EH (cell line): Measurements from ENCODE around the gene MNDA.

Experiments used
- DNase-seq: peaks from one replicate; pipeline ENCODE4 v3.0.0-alpha.2; 2015; ENCODE audit warnings: low read depth

The MNDA gene

DNA sequence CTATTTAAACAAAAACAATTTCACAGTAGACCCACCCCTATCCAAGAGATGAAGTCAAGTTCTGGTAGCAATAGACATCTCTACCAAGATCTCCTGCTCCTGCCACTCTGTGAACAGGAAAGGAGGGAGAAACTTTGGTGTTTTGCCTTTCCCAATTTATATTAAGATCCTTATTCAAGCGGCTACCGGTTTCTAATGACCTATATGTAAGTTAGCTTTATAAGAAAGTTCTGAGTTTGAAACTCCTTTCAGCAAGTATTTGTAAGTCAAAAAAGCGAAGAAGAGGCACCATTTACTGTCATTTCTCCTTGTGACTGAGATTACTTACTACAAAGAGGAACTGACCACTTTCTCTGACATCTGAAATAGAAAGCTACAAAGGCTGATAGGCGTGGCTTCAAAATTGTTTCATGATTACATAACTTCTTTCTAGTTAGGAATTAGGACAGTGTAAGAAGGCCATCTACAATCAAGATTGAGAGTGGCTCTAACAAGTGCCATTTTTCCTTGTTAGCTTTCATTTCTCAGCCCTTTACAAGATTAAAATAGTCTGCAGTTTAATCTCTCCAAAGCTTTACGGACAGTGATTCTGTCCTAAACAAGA is at the start of gene MNDA:
Gene MNDA, plus strand, starts transcription at position 448 of the 604 bp plus-strand sequence. CDS start 10,803 bp downstream, outside the sequence.
- DNase-seq, result no peak

DNA sequence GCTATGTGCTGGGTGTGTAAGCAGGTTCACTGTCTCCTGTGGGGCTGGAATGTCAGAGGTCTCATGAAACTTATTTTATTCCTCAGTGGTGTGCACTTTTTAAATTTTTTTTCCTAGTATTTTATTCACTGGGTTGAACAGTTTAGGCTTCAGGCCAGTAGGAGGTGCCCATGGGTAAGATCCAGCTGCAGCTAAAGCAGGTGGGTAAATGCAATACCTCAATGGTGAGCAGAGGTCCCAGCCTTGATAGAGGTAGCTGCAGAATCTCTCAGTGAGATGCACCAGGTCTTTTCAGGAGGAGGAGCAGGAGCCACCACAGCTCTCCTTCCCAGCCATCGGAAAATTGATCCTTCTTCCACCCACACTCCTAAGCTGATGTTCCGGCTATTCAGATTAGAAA is 37.5 kb upstream of the MNDA start:
- DNase-seq, result no peak

DNA sequence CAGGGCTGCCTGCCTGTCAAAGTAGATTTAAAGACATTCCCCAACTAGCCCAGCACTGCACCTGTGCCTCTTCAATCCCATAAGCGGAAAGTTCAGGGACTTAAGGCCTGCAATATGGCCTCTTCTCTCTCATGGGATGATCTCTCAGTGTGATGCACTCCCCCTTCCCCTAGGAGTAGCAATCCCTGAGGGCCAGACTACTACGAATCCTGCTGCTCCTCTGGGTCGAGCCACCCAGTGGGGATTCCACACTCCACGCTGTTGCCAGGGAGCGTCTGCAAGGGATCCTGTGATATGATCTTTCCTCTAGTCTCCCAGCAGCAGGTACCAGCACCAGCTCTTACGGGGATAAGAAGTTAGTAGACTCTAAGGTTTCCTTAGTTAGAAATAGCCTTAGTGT is 36.9 kb upstream of the MNDA start:
- no peak for DNase-seq

DNA sequence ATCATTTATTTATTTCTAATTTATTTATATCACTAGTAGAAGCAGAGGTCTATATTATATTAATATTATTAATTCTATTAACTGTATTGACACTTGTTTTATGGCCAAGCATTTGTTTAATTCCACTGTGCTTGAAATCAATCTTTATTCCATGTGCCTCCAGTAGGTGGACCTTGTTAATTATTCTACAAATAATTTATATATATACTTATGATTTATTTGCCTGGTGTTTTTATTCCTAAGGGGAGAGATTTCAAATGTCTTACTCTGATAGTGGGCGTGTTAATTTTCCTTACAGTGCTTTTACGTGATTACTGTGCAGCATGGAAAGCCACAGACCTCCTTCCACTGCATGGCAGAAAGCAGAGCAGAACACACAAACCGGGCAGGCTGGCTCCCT is 32.6 kb upstream of the MNDA start:
- DNase-seq, result no peak

DNA sequence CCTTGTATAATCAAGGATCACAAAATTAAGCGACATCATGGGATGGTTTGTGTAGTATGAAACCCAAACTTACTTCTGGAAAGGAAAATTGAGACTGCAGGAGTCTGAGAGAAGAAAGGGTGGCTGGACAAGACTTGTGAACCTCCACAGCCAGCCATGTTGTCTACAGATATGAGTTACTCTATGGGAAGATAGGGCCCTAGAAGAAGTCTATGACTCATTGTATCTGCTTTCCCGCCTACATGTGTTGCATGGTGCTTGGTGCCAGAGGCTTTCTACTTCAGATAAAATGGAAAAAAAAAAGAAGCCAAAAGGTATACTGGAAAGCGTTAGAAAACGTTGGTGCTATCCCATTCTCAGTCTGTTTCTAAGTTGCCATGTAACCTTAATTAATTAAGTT is 31.5 kb upstream of the MNDA start:
- no peak for DNase-seq

DNA sequence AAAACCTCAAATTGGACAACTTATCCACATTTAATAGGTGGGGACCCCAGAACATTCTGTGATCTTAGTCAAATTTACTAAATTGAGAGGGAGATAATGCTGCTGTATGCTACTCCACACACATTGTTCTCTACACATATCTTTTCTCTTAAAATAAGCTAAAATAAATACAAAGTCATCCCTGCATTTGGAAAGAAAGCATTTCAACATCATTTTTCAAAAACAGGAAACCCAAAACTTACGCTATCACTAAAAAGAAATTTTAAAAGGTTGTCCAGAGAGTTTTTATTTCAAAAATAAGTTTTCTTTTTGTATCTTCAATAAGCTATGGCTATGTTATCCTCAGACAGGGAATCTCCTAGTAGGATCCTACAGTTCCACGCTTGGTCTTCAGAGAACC is 30.6 kb upstream of the MNDA start:
- DNase-seq, result no peak

DNA sequence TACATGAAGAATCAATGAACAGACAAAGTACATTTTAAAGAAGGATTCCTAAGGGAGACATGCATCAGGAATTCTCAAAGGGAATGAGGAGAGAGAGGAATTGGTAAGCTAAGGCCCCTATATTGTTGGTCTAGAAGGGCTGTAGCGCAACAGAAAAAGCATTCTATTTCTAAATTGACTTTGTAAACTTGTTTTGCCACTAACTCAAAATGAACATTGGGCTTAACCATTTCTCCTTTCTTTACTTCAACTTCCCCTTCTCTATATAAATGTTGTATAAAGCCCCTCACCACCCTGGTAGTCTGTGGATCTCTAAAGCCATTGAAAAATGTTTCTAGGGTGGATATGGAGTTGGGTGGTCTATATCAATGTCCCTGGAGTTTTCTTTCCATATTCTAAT is 29.8 kb upstream of the MNDA start:
- no peak for DNase-seq

DNA sequence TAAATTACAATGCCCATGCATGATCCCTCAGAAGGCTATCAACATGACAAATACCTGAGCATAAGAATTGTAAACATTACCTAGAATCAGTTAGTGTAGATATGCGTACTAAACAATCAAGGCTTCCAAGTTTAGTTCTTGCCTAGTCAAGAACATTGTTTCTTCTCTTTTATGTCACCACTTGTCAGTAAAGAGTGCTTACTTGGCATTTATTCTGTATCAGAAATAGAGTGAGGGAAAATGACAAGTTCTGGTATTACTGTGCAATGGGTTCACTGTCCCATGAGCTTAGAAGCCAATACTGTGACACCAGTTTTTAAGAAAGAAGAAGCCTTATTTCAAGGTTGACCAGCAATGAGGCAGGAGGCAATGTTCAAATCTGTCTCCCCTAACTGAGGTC is 27.5 kb upstream of the MNDA start:
- DNase-seq, result no peak

DNA sequence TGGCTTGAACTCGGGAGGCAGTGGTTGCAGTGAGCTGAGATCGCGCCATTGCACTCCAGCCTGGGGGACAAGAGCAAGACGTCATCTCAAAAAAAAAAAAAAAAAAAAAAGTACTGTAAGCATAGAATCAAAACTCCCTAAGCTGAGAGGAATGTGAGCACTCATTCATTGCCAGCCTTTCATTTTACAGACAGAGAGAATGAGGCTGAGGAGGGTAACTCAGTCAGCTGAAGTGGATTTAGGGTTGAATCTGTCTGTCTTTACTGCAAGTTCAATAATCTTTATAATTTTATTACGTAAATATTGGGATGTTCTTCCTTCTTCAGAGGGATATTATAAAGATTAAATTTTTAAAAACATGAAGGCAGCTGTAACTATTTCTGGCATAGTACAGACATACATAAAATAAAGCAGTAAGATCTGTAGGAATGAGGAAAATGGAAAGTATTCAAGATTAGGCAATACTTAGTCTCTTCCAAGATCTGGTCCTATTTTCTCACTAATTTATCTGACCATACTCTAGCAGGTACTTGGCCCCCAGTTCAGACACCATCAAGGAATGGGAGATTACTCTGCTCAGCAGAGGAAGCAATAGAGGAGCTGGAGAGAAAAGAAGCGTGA is 24.1 kb upstream of the MNDA start:
- no peak for DNase-seq

DNA sequence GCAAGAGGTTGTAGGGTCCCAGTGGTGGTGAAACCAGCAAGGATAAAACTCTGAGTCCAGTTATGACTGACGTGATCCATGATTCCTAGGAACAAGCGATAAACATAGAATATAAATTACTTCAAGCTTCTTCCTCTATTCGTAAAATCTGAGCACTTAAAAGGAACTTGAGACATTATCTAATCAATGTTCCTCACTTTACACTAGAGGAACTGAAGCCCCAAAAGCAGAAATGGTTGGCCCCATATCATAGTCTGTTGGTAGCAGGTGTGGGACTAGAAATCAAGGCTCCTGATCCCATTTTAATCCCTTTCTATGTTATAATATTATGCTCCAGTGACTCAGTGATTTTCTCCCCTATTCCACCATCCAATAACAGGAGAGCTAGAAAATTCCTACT is 21.9 kb upstream of the MNDA start:
- DNase-seq, result no peak

DNA sequence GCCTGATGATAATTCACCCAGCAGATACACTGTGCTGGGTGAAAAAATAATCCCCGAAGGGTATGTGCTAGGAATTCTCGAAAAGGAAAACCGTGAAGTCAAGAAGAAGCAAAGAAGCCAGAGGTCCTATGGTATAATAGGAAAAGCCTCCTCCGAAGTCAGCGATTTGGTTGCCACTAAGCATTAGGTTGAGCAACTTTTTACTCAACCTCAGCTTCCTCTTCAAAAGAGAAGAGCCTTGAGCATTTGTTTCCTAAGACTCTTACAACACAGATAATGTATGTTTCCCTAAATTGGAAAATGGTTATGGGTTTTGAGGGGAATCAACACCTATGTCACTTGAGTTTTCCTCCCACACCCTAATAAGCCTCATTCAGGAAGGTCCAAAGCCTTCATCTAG is 21.3 kb upstream of the MNDA start:
- no peak for DNase-seq

DNA sequence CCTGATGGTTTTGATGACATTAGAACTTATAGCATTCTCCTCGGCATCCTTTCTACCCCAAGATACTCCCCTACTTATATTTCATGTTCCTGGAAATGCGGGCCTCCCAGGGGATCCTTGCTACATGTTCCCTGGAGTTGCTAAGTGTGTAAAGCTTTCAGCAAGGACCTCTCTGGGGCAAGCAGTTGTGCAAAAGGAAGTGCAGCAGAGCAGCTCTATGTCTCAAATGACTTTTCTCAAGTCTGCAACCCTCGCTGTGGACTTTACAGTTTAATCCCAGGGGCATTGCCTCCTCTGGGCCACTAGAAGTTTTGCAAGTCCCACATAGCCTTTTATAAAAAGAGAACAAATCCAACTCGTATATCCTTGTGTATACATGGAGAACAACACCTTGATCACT is 20.8 kb upstream of the MNDA start:
- no peak for DNase-seq

DNA sequence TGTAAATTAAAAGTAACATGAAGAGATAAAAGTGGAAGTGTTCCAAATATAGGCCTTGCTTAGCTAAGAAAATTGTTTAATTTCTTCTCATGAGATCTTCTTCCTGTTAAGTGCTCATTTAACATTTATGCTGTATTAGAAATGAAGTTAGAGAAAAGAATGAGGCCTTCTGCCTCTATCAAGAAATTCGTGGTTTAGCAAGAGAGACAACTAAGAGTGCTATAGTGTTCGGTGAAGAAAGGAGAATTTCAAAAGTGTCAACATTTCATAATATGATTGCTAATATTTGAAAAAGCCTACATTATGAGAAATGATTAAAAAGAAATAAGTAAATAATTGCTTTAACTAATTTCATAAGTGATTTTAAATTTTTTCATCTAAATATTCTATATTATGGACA is 18.8 kb upstream of the MNDA start:
- DNase-seq, result no peak

DNA sequence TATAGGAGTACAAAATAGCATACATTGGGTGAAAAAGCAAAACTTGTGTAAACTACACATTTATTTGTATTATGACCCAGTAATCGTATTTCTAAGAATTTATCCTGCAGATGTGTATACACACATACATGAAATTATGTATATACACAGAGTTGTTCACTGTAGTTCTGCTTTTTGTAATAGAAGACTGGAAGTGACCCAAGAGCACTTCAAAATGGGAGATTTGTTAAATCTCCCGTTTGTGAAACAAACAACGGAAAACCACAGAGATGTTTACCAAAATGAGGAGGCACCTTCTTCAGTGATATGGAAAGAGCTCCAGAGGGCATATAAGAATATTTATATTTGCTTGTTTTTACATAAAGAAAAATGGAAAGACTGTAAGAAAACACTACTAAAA is 18.0 kb upstream of the MNDA start:
- DNase-seq, result no peak

DNA sequence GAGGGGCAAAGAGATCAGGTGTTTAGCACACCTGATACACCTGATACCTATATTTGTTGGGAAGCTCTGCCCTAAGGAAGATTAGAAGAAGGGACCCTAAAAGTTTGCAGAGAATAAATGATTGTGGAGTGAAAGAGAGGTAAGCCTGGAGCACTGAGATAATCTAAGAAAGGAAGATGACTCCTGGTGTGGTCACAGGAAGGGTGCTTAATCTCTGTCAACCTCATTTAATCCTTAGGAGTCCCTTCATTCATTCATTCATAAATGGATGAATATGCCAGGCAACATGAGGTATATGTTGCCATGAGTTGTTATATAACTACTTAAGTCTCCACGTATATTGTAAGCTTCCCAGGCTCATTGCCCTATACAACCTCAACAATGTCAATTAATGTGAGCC is 16.2 kb upstream of the MNDA start:
- DNase-seq, result no peak

DNA sequence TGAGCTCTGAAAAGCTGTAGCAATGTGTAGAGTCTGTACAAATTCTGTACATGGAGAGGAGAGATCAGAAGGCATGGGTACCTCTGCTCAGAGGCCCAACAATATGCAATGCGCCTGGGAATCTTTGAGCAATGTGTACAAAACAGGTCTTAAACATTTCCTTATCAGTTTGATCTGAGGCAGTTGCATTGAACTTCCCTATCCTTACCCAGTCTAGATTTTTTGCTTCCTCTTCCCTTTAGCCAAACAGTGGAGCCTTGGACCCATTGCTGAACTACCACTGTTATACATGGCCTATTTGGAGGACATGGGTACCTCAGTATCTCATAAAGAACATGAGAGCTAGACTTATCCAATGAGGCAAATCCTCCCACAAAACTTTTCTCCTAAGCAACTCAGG is 12.6 kb upstream of the MNDA start:
- no peak for DNase-seq

DNA sequence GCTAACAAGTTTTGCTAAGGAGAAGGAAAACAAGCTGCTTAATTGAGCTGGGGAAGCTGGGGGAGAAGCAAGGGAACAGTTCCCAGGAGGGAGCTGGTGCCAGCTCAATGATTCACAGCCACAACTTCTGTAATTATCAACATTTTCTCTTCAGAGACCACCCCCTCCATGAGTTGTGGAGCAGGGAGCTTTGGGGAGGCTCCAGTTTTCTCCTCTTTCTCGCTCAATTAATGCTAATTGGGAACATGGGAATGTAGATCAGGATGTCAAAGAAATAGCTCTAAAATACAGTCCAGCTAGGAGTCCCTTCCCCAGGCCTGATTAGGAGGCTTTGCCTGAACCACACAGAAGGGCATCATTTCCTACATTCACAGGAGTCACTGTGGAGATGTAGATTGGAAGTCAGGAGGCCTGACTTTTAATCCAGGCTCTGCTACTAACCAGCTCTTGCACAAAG is 12.1 kb upstream of the MNDA start:
- DNase-seq, result no peak

DNA sequence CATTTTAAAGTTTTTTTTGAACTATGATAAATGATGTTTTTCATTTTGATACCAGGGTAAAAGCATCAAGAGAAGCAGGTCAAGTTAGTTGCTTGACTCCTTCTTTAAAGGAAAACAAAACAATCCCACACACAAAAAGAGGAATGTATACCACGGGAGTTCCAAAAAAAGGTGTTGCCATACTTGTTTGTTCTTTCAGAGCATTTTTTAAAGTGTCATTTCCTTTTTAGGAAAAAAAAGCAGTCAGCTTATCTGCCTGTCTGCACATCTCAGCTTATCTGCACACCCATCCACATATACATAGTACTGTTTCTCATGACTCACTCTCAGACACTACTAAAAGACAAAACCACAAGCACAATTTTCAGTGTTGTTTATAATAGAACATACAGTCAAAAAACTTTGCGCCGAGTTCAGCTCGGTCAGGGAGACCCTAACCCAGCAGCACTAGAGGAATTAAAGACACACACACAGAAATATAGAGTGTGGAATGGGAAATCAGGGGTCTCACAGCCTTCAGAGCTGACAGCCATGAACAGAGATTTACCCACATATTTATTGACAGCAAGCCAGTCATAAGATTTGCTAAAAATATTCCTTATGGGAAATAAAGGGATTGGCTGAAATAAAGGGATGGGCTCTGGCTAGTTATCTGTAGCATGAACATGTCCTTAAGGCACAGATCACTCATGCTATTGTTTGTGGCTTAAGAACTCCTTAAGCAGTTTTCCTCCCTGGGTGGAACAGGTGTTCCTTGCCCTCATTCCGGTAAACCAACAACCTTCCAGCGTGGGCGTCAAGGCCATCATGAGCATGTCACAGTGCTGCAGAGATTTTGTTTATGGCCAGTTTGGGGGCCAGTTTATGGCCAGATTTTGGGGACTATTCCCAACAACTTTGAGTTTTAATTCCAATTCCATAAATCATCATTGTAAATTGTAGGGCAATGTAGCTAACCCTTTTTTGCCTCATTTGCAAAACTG is 11.4 kb upstream of the MNDA start:
- DNase-seq, result no peak

DNA sequence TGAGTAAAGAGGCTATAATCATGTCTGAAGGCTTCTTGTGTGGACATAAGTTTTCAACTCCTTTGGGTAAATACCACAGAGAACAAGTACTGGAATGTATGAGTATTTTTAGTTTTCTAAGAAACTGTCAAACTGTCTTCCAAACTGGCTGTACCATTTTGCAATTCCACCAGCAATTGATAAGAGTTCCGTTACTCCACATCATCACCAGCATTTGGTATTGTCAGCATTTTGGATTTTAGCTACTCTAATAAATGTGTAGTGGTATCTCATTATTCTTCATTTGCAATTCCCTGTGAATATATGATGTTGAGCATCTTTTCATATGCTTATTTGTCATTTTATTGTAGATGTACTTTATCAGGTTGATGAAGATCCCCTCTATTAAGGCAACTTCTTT is 9.4 kb upstream of the MNDA start:
- no peak for DNase-seq

DNA sequence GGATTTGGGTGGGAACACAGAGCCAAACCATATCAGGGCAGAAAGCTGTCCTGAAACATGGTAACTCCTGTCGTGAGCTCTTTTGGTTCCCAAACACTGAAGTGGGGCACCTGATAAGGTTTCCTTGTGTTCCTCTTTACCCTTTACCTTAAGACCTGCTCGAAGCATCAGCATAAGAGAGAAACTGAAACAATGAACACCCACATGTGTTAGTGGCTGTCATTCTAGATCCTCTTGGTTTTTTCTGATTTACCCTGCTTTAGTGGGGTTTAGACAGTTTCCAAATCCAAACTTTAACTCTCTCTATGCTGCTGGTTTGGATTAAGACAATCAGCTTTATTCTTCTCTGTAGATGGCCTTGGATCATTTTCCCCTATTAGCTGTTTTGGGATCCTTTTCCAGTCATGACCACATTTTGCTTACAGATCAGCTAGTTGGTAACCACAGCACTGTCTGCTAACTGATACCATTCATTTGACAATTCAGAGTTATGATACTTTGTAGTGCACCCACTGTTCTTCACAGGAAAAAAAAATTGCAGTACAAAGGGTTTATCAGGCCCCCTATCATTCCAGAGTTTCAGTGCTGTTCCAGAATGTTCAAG is 975 bp upstream of the MNDA start:
- DNase-seq, result no peak

DNA sequence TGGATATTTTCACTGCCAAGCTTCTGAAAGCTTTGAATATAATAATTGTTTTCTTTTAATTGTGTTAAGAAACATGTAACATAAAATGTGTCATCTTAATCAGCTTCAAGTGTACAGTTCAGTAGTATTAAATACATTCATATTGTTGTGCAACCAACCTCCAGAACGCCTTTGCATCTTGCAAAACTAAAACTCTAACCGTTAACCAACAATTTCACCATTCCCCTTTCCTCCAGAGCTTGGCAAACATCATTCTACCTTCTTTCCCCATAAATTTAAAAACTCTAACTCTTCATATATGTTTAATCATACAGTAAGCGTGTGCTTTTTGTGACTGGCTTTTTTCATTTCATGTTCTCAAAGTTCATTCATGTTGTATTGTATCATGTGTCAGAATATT is 2.1 kb downstream of the MNDA start:
- no peak for DNase-seq

DNA sequence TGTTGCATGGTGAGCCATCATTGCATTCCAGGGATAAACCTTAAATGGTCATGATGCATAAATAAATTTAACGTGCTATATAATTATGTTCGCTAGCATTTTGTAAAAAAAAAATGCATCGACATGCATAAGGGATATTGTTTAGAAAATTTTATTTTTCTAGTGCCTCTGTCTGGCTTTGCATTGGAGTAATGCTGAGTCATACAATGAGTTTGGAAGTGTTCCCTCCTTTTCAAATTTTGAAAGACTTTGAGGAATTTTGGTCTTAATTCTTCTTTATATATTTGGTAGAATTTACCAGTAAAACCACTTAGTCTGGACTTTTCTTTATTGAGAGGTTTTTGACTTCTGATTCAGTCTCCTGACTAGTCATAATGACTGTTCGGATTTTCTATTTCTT is 4.9 kb downstream of the MNDA start:
- DNase-seq, result no peak

DNA sequence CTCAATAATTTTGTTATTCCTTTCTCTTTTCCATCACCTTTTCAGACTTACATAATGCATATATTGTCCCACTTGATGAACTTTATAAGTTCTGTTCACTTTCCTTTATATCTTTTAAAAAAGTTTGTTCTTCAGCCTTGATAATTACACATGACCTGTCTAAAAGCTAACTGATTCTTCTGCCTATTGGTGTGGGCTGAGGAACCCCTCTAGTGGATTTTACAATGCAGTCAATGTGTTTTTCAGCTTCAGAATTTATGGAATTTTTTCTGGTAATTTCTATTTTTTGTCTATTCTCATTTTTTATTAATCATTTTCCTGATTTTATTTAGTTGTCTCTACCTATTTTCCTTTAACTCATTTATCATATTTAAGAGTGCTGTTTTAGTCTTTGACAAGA is 7.5 kb downstream of the MNDA start:
- DNase-seq, result no peak
